ENCODE results near the gene F8. TPM values are rescaled to one million over a fixed set of nuclear protein-coding genes. Genes with fewer than 3 reads are reported as not detected.

Gene F8
- total RNA-seq: 1.2 and 1.6 TPM in 2 replicates

- DNase-seq (ENCODE audit: low read depth, low spot score): no peak
These were observed at the start of gene F8 for GRCh38 chrX:155022585-155022984. TSS of gene F8 (minus strand) at chrX:155022723. CDS start at chrX:155022552, 171 bp downstream.

GRCh38 chrX:155071694-155072280 is 49.3 kb upstream of the F8 start:
- no peak for DNase-seq (ENCODE audit: low read depth, low spot score)

GRCh38 chrX:155070975-155071693 is 48.6 kb upstream of the F8 start, which contains the start of the genes BRCC3, CMC4 and MTCP1:
TSS of gene BRCC3 (plus strand) at chrX:155071508. CDS start at chrX:155071528, 20 bp downstream.
TSS of gene CMC4 (minus strand) at chrX:155071136. CDS start at chrX:155064023, 7,113 bp downstream.
TSS of gene MTCP1 (minus strand) at chrX:155071136. CDS start at chrX:155066010, 5,126 bp downstream.
- no peak for DNase-seq (ENCODE audit: low read depth, low spot score)

- DNase-seq (ENCODE audit: low read depth, low spot score): no peak
These were observed 48.1 kb upstream of the F8 start for GRCh38 chrX:155070663-155070974.

- no peak for DNase-seq (ENCODE audit: low read depth, low spot score)
These were observed 47.5 kb upstream of the F8 start for GRCh38 chrX:155070038-155070437.

GRCh38 chrX:155069414-155069813 is 46.9 kb upstream of the F8 start:
- DNase-seq (ENCODE audit: low read depth, low spot score): no peak

- no peak for DNase-seq (ENCODE audit: low read depth, low spot score)
These were observed 45.6 kb upstream of the F8 start for GRCh38 chrX:155068165-155068564.

- DNase-seq (ENCODE audit: low read depth, low spot score): no peak
These were observed 42.7 kb upstream of the F8 start for GRCh38 chrX:155065035-155065734.

GRCh38 chrX:155061760-155062159 is 39.2 kb upstream of the F8 start:
- DNase-seq (ENCODE audit: low read depth, low spot score): no peak

GRCh38 chrX:155056877-155057792 is 34.6 kb upstream of the F8 start:
- no peak for DNase-seq (ENCODE audit: low read depth, low spot score)

- DNase-seq (ENCODE audit: low read depth, low spot score): no peak
These were observed 33.9 kb upstream of the F8 start for GRCh38 chrX:155056471-155056870.

GRCh38 chrX:155055494-155055893 is 33.0 kb upstream of the F8 start:
- no peak for DNase-seq (ENCODE audit: low read depth, low spot score)

GRCh38 chrX:155054255-155054654 is 31.7 kb upstream of the F8 start:
- no peak for DNase-seq (ENCODE audit: low read depth, low spot score)

- no peak for DNase-seq (ENCODE audit: low read depth, low spot score)
These were observed 31.1 kb upstream of the F8 start for GRCh38 chrX:155053656-155054055.

- no peak for DNase-seq (ENCODE audit: low read depth, low spot score)
These were observed 30.4 kb upstream of the F8 start for GRCh38 chrX:155052738-155053498.

- DNase-seq (ENCODE audit: low read depth, low spot score): no peak
These were observed 26.6 kb upstream of the F8 start for GRCh38 chrX:155048977-155049619.

GRCh38 chrX:155046811-155047528 is 24.4 kb upstream of the F8 start:
- no peak for DNase-seq (ENCODE audit: low read depth, low spot score)

- no peak for DNase-seq (ENCODE audit: low read depth, low spot score)
These were observed 23.7 kb upstream of the F8 start for GRCh38 chrX:155046129-155046810.

GRCh38 chrX:155035688-155036087 is 13.2 kb upstream of the F8 start:
- no peak for DNase-seq (ENCODE audit: low read depth, low spot score)
